Gastrocnemius medialis (tissue), 4 donors: ENCODE measurements around the gene TBL1XR1. TPM values are rescaled to one million over a fixed set of nuclear protein-coding genes. Genes with fewer than 3 reads are reported as not detected.

Experiments
- ATAC-seq, 2 donors: fragments of 150-250 bp; one replicate each; pipeline ENCODE4 v1.9.1; 2016
- DNase-seq, 2 donors: peaks; one replicate each; pipeline ENCODE4 v3.0.0-alpha.2; 2019
- H3K27ac ChIP-seq, 4 donors: fragments of 200-600 bp; sonication (generic); 1 replicate in 1 of 4; 2 replicates in 3 of 4; pipeline ENCODE4 v1.5.1; 2016 to 2018; ENCODE audit warnings: mild to moderate bottlenecking in 2 of 4, moderate library complexity in 1 of 4
- H3K27me3 ChIP-seq, 3 donors: fragments of 200-600 bp; sonication (generic) in 2 of 3; 1 replicate in 1 of 3; 2 replicates in 2 of 3; pipeline versions ENCODE4 v1.5.1 to v1.6.0; 2016 to 2019; ENCODE audit warnings: mild to moderate bottlenecking in 1 of 3, moderate library complexity in 1 of 3
- H3K36me3 ChIP-seq, 2 donors: fragments of 200-600 bp; sonication (generic) in 1 of 2; one replicate each; pipeline ENCODE4 v1.5.1; 2017 to 2018
- H3K4me1 ChIP-seq, 2 donors: fragments of 200-600 bp; sonication (generic) in 1 of 2; one replicate each; pipeline ENCODE4 v1.5.1; 2016 to 2017; ENCODE audit warnings: mild to moderate bottlenecking in 2 of 2
- H3K4me3 ChIP-seq, 4 donors: fragments of 200-600 bp; sonication (generic) in 3 of 4; 1 replicate in 1 of 4; 2 replicates in 3 of 4; pipeline ENCODE4 v1.5.1; 2016 to 2019; ENCODE audit warnings: mild to moderate bottlenecking in 2 of 4
- H3K9me3 ChIP-seq, 3 donors: fragments of 200-600 bp; sonication (generic) in 2 of 3; 1 replicate in 1 of 3; 2 replicates in 2 of 3; pipeline ENCODE4 v1.5.1; 2016 to 2019
- CTCF ChIP-seq, 5 experiments: fragments of 450-650 bp in 3 of 5; fragments of 200-600 bp in 2 of 5; sonication (generic) in 2 of 5; IDR thresholded peaks in 4 of 5; conservative IDR thresholded peaks in 1 of 5; 1 replicate in 4 of 5; 2 replicates in 1 of 5; pipeline ENCODE4 v1.5.1; 2016 to 2019; ENCODE audit warnings: antibody characterized with exemption in 5 of 5, mild to moderate bottlenecking in 3 of 5, moderate library complexity in 3 of 5
- POLR2A ChIP-seq, 2 donors: fragments of 450-650 bp; IDR thresholded peaks; one replicate each; pipeline ENCODE4 v1.6.1; 2017; ENCODE audit warnings: antibody characterized with exemption in 2 of 2, mild to moderate bottlenecking in 2 of 2, moderate library complexity in 2 of 2
- in situ Hi-C, 4 donors: fragments of 200-750 bp; cut with MboI; loops; one replicate each; pipeline versions ENCODE4 v1.15.0 to v1.8.0; 2017; ENCODE audit warnings: low sequenced_read_pairs in 4 of 4
- intact Hi-C: fragments of 100-400 bp; cut with DNase I; formaldehyde crosslinking; loops from one replicate; pipeline ENCODE4 v1.15.1; 2023; ENCODE audit warnings: low total_unique reads
- total RNA-seq, 4 donors: library from RNA; depleted of rRNA; stranded (reverse); fragments of >200 nt; gene quantifications; one replicate each; pipeline versions ENCODE4 v1.1.0 to v1.2.3, GENCODE V29; 2016

TBL1XR1 gene
- total RNA-seq, 4 donors from 2014 or later: 35.9 to 77.8 (median 49.2) TPM

GRCh38 chr3:177229791-177230190 is 32.5 kb upstream of the TBL1XR1 start:
- TF ChIP-seq POLR2A (IDR thresholded peaks at IDR 0.05) (no peak), CTCF (IDR thresholded peaks at IDR 0.05 in 4 of 5, conservative IDR thresholded peaks at IDR 0.05 in 1 of 5) (no peak)
- intact Hi-C loops: no loop called here

DNA sequence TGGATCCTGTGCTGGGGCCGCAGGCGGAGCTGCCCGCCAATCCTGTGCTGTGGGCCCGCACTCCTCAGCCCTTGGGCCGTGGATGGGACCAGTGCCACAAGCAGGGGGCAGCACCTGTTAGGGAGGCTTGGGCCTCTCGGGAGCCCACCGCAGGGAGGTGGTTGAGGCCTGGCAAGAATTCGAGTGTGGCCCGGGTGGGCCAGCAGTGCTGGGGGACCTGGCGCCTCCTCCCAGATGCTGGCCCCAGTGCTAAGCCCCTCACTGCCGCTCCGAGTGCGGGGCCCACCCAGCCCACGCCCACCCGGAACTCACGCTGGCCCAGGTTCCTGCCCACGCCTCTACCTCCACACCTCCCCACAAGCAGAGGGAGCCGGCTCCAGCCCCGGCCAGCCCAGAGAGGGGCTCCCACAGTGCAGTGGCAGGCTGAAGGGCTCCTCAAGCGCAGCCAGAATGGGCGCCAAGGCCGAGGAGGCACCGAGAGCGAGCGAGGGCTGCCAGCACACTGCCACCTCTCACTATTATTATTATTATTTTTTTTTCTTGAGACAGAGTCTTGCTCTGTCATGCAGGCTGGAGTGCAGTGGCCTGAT is 31.4 kb upstream of the TBL1XR1 start:
- Histone ChIP-seq H3K36me3 (no peaks in the 10 kb centered on the region), H3K4me1 (peaks cover 0 to 4% of the 10 kb centered on the region in 2 donors), H3K9me3 (no peaks in the 10 kb centered on the region), H3K4me3 (no peak overlapping the region), H3K27ac (no peak overlapping the region), H3K27me3 (no peaks in the 10 kb centered on the region)
- TF ChIP-seq CTCF (IDR thresholded peaks at IDR 0.05 in 4 of 5, conservative IDR thresholded peaks at IDR 0.05 in 1 of 5) (no peak), POLR2A (IDR thresholded peaks at IDR 0.05) (no peak)
- ATAC-seq: no peak
- intact Hi-C loops (no loop called here), in situ Hi-C loops (no loop called here)
- no peak for DNase-seq

More at GRCh38 chr3:177229791-177230190, 32.5 kb upstream of the TBL1XR1 start:
- H3K27me3 ChIP-seq: no peaks in the 10 kb centered on the region
- no peak overlapping the region for H3K27ac ChIP-seq
- H3K4me1 ChIP-seq: peaks cover 0 to 4% of the 10 kb centered on the region in 2 donors
- ATAC-seq (no peak), DNase-seq (no peak)
- H3K9me3 ChIP-seq: no peaks in the 10 kb centered on the region
- no peaks in the 10 kb centered on the region for H3K36me3 ChIP-seq
- in situ Hi-C loops: no loop called here
- no peak overlapping the region for H3K4me3 ChIP-seq

DNA sequence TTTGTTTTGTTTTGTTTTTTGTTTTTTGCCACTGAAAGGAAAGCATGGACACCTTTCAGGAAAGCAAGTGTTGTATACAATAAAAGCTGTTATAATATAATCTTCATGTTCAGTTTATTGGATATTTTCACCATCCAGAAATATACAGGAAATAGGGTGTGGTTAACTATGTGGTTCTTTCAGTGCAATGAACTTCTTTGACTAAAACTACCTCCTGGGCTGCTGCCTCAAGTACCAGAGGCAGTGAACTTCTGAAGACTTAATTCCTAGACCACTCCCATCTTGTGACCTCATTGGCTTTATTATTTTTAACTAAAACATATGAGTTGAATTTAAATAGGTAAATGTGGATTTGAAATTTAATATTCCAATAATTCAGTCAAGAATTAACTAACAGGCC is 27.1 kb upstream of the TBL1XR1 start:
- TF ChIP-seq POLR2A (IDR thresholded peaks at IDR 0.05): no peak
- TF ChIP-seq CTCF (IDR thresholded peaks at IDR 0.05 in 4 of 5, conservative IDR thresholded peaks at IDR 0.05 in 1 of 5): no peak
- intact Hi-C loops: no loop called here

GRCh38 chr3:177221744-177222143 is 24.5 kb upstream of the TBL1XR1 start:
- no peaks in the 10 kb centered on the region for H3K36me3 ChIP-seq
- intact Hi-C loops (no loop called here), in situ Hi-C loops (no loop called here)
- ATAC-seq (no peak), DNase-seq (no peak)
- H3K9me3 ChIP-seq: no peaks in the 10 kb centered on the region
- no peak overlapping the region for H3K27ac ChIP-seq
- H3K4me1 ChIP-seq: no peaks in the 10 kb centered on the region
- H3K4me3 ChIP-seq: no peak overlapping the region
- TF ChIP-seq CTCF (IDR thresholded peaks at IDR 0.05 in 4 of 5, conservative IDR thresholded peaks at IDR 0.05 in 1 of 5): no peak
- no peak for TF ChIP-seq POLR2A (IDR thresholded peaks at IDR 0.05)
- H3K27me3 ChIP-seq: no peaks in the 10 kb centered on the region

More for the DNA sequence above, 27.1 kb upstream of the TBL1XR1 start:
- Histone ChIP-seq H3K9me3 (no peaks in the 10 kb centered on the region), H3K27me3 (no peaks in the 10 kb centered on the region), H3K27ac (no peak overlapping the region), H3K36me3 (no peaks in the 10 kb centered on the region), H3K4me1 (peaks cover 0 to 4% of the 10 kb centered on the region in 2 donors), H3K4me3 (no peak overlapping the region)
- DNase-seq: no peak
- no peak for ATAC-seq
- in situ Hi-C loops: no loop called here
